Activated CD4-positive, alpha-beta memory T cell treated with anti-CD3 and anti-CD28 coated beads, Interleukin-2, amount 10 ng/mL, durations not matched to agents 7 days and 5 days (primary cell): ENCODE measurements around the gene FUCA1. TPM values are rescaled to one million over a fixed set of nuclear protein-coding genes. Genes with fewer than 3 reads are reported as not detected.
A peak's percentile ranks its signal among the peaks of the same experiment; 100 is the strongest.

Experiments used
- CTCF ChIA-PET: fragments of 350-600 bp; sonication (Branson Sonifier 250); formaldehyde crosslinking; loops from one replicate; lab custom pipeline; 2021; ENCODE audit warnings: antibody characterized with exemption, inconsistent platforms; lab: Charles Lee
- POLR2A ChIA-PET: fragments of 350-600 bp; sonication (Branson Sonifier 250); formaldehyde crosslinking; loops from one replicate; lab custom pipeline; 2021; ENCODE audit warnings: antibody characterized with exemption; lab: Charles Lee
- DNase-seq: peaks from one replicate; pipeline ENCODE4 v3.0.0-alpha.2; 2020
- H3K27ac Mint-ChIP-seq: one replicate; pipeline ENCODE4 v1.8.0; 2021; ENCODE audit warnings: mild to moderate bottlenecking, mixed read lengths
- H3K27me3 Mint-ChIP-seq: one replicate; pipeline ENCODE4 v1.8.0; 2021; ENCODE audit warnings: mixed read lengths
- H3K36me3 Mint-ChIP-seq: one replicate; pipeline ENCODE4 v1.8.0; 2021; ENCODE audit warnings: low read depth, mixed read lengths
- H3K4me1 Mint-ChIP-seq: one replicate; pipeline ENCODE4 v1.8.0; 2021; ENCODE audit warnings: mixed read lengths
- H3K4me3 Mint-ChIP-seq: one replicate; pipeline ENCODE4 v1.8.0; 2021; ENCODE audit warnings: mild to moderate bottlenecking, mixed read lengths
- H3K9me3 Mint-ChIP-seq: one replicate; pipeline ENCODE4 v1.8.0; 2021; ENCODE audit warnings: mixed read lengths
- total RNA-seq, 2 experiments: library from RNA; stranded (reverse); gene quantifications; one replicate each; pipeline ENCODE4 v1.2.3, GENCODE V29; 2021

FUCA1 gene
- total RNA-seq, 2 experiments from 2014 or later: 5.6 to 6.3 TPM

GRCh38 chr1:23885222-23885621 lies 17.1 kb upstream of the FUCA1 start:
- H3K27me3 Mint-ChIP-seq: peaks cover 4% of the 10 kb centered on the region
- no peak overlapping the region for H3K27ac Mint-ChIP-seq
- no peaks in the 10 kb centered on the region for H3K4me1 Mint-ChIP-seq
- no peak for DNase-seq
- no peaks in the 10 kb centered on the region for H3K9me3 Mint-ChIP-seq
- no peak overlapping the region for H3K4me3 Mint-ChIP-seq
- ChIA-PET POLR2A (interaction anchor here (0.6 kb wide), 1 partner anchor 20 kb away, joined by 3 read pairs; no protein-coding TSS in a partner anchor), CTCF (no interaction called here)
- H3K36me3 Mint-ChIP-seq: no peaks in the 10 kb centered on the region

DNA sequence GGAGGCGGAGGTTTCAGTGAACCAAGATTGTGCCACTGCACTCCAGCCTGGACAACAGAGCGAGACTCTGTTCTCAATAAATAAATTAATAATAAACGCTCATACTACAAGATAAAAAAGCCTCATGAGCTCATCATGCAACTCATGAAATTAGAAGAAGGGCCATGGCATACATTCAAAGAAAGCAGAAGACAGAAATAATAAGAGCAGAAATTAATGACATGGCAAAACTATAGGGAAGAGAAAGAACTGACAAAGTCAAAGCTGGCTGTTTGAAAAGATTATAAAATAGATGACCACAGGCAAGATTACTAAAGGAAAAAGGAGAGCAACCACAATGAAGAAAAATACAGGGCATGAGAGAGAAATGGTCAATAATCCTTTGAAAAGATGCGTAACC lies 14.7 kb upstream of the FUCA1 start:
- CTCF ChIA-PET: no interaction called here
- DNase-seq: no peak

DNA sequence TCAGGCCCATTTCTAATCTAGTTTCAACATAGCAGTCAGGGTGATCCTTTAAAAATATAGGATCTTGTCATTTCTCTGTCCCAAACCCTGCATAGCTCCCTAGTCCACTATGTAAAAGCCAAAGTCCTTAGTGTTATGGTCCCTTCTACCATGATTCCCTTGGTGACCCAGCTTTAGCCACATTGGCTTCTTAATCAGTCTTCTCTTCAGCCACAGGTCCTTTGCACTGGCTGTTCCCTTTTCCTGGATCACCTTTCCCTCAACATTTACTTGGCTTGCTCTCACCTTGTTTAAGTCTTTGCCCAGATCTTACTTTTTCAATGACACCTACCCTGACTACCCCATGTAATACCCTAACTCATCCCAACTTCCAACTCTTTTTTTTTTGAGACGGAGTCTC lies 11.7 kb upstream of the FUCA1 start:
- H3K4me1 Mint-ChIP-seq: no peaks in the 10 kb centered on the region
- H3K27ac Mint-ChIP-seq: no peak overlapping the region
- ChIA-PET POLR2A (interaction anchor here (0.6 kb wide), 1 partner anchor 17 kb away, joined by 3 read pairs; no protein-coding TSS in a partner anchor), CTCF (no interaction called here)
- peaks cover 18% of the 10 kb centered on the region for H3K36me3 Mint-ChIP-seq
- no peak overlapping the region for H3K4me3 Mint-ChIP-seq
- H3K9me3 Mint-ChIP-seq: peaks cover 22% of the 10 kb centered on the region
- no peak for DNase-seq
- H3K27me3 Mint-ChIP-seq: peaks cover 7% of the 10 kb centered on the region

More for the DNA sequence above, 14.7 kb upstream of the FUCA1 start:
- Mint-ChIP-seq H3K4me1 (no peaks in the 10 kb centered on the region), H3K36me3 (peaks cover 8% of the 10 kb centered on the region), H3K4me3 (no peak overlapping the region), H3K27ac (no peak overlapping the region), H3K9me3 (peaks cover 14% of the 10 kb centered on the region), H3K27me3 (peaks cover 4% of the 10 kb centered on the region)
- POLR2A ChIA-PET: no interaction called here

DNA sequence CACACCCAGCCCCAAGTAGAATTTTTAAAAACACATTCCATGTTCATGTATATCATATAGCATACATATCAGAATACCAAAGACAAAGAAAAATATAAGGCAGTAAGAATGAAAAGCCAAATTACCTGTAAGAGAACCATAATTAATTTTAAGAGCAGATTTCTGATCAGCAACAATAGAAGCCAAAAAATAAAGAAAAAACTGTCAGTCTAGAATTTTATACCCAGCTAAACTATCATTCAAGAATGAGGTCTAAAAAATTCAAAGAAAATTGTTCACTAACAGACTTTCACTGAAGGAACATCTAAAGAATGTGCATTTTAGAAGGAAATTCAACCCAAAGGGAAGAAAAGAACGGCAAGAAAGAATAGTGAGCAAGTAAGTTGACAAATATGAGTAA lies 10.6 kb upstream of the FUCA1 start:
- CTCF ChIA-PET: interaction anchor here (1.5 kb wide), 1 partner anchor 68 kb away, joined by 5 read pairs; no protein-coding TSS in a partner anchor
- Mint-ChIP-seq H3K27me3 (peaks cover 10% of the 10 kb centered on the region), H3K4me1 (no peaks in the 10 kb centered on the region), H3K4me3 (no peak overlapping the region), H3K36me3 (peaks cover 18% of the 10 kb centered on the region), H3K27ac (no peak overlapping the region), H3K9me3 (peaks cover 22% of the 10 kb centered on the region)
- DNase-seq: no peak
- POLR2A ChIA-PET: no interaction called here

- Mint-ChIP-seq H3K36me3 (peaks cover 18% of the 10 kb centered on the region), H3K4me1 (no peaks in the 10 kb centered on the region), H3K27me3 (peaks cover 6% of the 10 kb centered on the region), H3K4me3 (no peak overlapping the region), H3K27ac (no peak overlapping the region), H3K9me3 (peaks cover 22% of the 10 kb centered on the region)
- ChIA-PET CTCF (interaction anchor here (0.5 kb wide), 1 partner anchor 55 kb away, joined by 3 read pairs; no protein-coding TSS in a partner anchor), POLR2A (no interaction called here)
- no peak for DNase-seq
Observed at GRCh38 chr1:23875382-23875781, 7.3 kb upstream of the FUCA1 start.

DNA sequence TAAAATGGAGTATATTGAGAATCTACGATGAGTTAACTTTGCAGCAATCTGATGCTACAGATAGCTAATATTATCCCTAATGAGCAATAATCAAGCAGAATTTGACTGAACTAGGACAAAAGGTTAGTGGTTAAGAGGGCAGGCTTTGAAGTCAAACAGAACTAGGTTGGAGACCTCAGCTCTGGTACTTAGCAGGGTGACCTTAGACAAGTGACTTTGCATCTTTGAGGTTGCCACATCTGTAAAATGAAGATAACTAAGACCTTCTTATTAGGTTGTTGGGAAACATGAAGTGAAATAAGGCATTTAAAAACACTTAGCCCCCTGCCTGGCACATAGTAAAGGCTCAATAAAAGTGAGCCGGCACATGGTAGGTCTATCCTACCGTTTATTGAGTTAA lies 4.3 kb upstream of the FUCA1 start:
- H3K27me3 Mint-ChIP-seq: peaks cover 11% of the 10 kb centered on the region

GRCh38 chr1:23869051-23869450 lies 961 bp upstream of the FUCA1 start:
- H3K4me1 Mint-ChIP-seq: peaks cover 18% of the 10 kb centered on the region
- H3K4me3 Mint-ChIP-seq: no peak overlapping the region
- peaks cover 5% of the 10 kb centered on the region for H3K27me3 Mint-ChIP-seq
- POLR2A ChIA-PET: no interaction called here
- H3K27ac Mint-ChIP-seq: no peak overlapping the region
- H3K9me3 Mint-ChIP-seq: no peaks in the 10 kb centered on the region
- CTCF ChIA-PET: interaction anchor here (0.6 to 2.1 kb wide), 7 partner anchors 30 to 846 kb away, joined by 3 to 23 read pairs (median 4); no protein-coding TSS in a partner anchor
- H3K36me3 Mint-ChIP-seq: peaks cover 5% of the 10 kb centered on the region
- DNase-seq: no peak

More for the DNA sequence above, 4.3 kb upstream of the FUCA1 start:
- Mint-ChIP-seq H3K9me3 (peaks cover 7% of the 10 kb centered on the region), H3K4me1 (peaks cover 10% of the 10 kb centered on the region), H3K4me3 (no peak overlapping the region), H3K27ac (no peak overlapping the region), H3K36me3 (peaks cover 8% of the 10 kb centered on the region)
- no peak for DNase-seq
- ChIA-PET POLR2A (no interaction called here), CTCF (no interaction called here)

- peak overlapping the region; percentile 78 for H3K4me3 Mint-ChIP-seq
- H3K27me3 Mint-ChIP-seq: peaks cover 5% of the 10 kb centered on the region
- DNase-seq: no peak
- peaks cover 5% of the 10 kb centered on the region for H3K36me3 Mint-ChIP-seq
- CTCF ChIA-PET: interaction anchor here (0.6 to 2.1 kb wide), 6 partner anchors 30 to 169 kb away, joined by 3 to 23 read pairs (median 4); no protein-coding TSS in a partner anchor
- H3K4me1 Mint-ChIP-seq: peaks cover 18% of the 10 kb centered on the region
- peak overlapping the region; percentile 11 for H3K27ac Mint-ChIP-seq
- no peaks in the 10 kb centered on the region for H3K9me3 Mint-ChIP-seq
- POLR2A ChIA-PET: interaction anchor here (0.8 to 1.3 kb wide), 2 partner anchors 58 to 89 kb away, joined by 3 to 4 read pairs; no protein-coding TSS in a partner anchor
Observed at GRCh38 chr1:23868557-23869016, 497 bp upstream of the FUCA1 start.

DNA sequence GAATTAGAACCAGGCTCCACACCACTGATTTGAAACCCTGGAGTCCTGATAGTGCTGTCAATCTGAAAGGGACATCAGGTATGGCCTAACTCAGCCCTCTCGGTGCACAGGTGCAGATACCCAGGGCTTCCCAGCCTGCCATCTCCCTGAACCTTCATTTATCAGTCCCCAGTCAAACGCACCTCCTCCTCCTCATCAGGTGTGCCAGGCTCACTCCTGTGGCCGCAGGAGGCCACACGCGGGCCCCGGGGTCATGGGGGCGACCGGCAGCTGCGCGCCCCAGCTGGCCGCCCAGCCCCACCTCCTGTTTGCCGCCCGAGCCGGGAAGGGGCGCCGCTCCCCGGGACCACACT lies 572 bp downstream of the FUCA1 start:
- H3K4me3 Mint-ChIP-seq: peak overlapping the region; percentile 78
- CTCF ChIA-PET: interaction anchor here (0.8 to 2.1 kb wide), 2 partner anchors 57 to 60 kb away, joined by 3 to 23 read pairs; no protein-coding TSS in a partner anchor
- H3K36me3 Mint-ChIP-seq: peaks cover 5% of the 10 kb centered on the region
- H3K9me3 Mint-ChIP-seq: no peaks in the 10 kb centered on the region
- no peak for DNase-seq
- H3K4me1 Mint-ChIP-seq: peaks cover 18% of the 10 kb centered on the region
- POLR2A ChIA-PET: interaction anchor here (1.0 to 1.3 kb wide), 2 partner anchors 43 to 57 kb away, joined by 4 read pairs; partner anchors contain the start of gene HMGCL
- H3K27me3 Mint-ChIP-seq: peaks cover 5% of the 10 kb centered on the region
- H3K27ac Mint-ChIP-seq: no peak overlapping the region

DNA sequence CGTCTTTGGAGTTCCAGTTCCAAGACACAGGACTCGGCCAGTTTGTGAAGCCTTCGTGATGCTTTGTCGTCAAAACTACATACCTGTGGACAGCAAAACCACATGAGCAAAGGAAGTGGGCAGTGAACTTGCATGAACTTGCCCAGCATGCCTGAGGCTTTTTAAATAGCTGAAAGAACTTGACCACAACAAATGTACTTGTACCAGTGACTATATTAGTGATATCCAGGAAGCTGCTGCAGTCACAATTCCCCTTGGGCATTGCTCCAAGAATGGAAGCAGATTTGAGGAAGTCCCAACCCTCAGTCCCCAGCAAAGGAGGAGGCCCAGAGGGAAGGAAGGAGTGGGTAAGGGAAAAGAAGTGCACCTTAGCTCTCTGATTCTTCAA lies 2.6 kb downstream of the FUCA1 start:
- Mint-ChIP-seq H3K36me3 (peaks cover 5% of the 10 kb centered on the region), H3K27me3 (peaks cover 5% of the 10 kb centered on the region), H3K4me1 (peaks cover 18% of the 10 kb centered on the region), H3K4me3 (no peak overlapping the region), H3K27ac (no peak overlapping the region), H3K9me3 (no peaks in the 10 kb centered on the region)
- ChIA-PET CTCF (interaction anchor here (1.3 kb wide), 1 partner anchor 56 kb away, joined by 3 read pairs; no protein-coding TSS in a partner anchor), POLR2A (no interaction called here)
- no peak for DNase-seq

- Mint-ChIP-seq H3K4me1 (peaks cover 18% of the 10 kb centered on the region), H3K4me3 (no peak overlapping the region), H3K36me3 (peaks cover 5% of the 10 kb centered on the region), H3K9me3 (no peaks in the 10 kb centered on the region), H3K27ac (no peak overlapping the region), H3K27me3 (peaks cover 5% of the 10 kb centered on the region)
- ChIA-PET POLR2A (no interaction called here), CTCF (interaction anchor here (1.3 kb wide), 1 partner anchor 55 kb away, joined by 3 read pairs; no protein-coding TSS in a partner anchor)
- no peak for DNase-seq
Observed at GRCh38 chr1:23864801-23865542, 3.1 kb downstream of the FUCA1 start.

DNA sequence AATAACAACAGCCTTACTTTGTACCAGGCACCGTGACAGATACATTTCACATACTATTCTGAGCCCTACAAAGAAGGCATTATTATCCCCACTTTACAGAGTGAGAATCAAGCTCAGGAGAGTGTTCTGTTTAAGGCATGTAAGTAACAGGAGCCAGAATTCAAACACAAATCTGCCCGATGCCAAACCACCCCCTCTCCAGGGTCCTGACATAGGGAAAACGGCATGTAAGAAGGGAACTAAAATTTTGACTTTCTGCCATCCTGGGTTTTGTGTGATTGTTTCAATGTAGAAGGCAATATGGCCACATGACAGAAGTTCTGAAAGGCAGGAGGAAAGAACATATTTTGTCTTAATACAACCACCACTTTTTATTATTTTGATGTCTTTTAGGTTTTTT lies 5.5 kb downstream of the FUCA1 start:
- Mint-ChIP-seq H3K27me3 (no peaks in the 10 kb centered on the region), H3K4me3 (no peak overlapping the region), H3K9me3 (no peaks in the 10 kb centered on the region), H3K27ac (no peak overlapping the region), H3K36me3 (peaks cover 5% of the 10 kb centered on the region), H3K4me1 (peaks cover 9% of the 10 kb centered on the region)
- ChIA-PET POLR2A (interaction anchor here (0.6 kb wide), 1 partner anchor 17 kb away, joined by 3 read pairs; no protein-coding TSS in a partner anchor), CTCF (interaction anchor here (1.3 to 1.8 kb wide), 2 partner anchors 54 to 85 kb away, joined by 3 read pairs; no protein-coding TSS in a partner anchor)
- no peak for DNase-seq

DNA sequence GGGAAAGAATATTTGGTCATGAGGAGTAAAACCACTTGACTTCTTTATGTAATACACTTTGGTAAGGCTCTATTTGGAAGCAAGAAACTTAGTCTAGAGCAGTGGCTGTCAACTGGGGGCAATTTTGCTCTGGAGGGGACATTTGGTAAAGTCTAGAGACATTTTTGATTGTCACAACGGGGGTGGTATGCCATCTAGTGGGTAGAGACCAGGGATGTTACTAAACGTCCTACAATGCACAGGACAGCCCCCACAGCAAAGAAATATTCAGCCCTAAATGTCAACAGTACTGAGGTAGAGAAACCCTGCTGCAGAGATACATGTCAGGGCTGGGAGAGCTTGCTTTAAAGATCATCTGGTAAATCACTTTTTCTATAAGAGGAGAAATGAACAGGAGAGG lies 13.5 kb downstream of the FUCA1 start:
- ChIA-PET CTCF (interaction anchor here (0.7 to 3.0 kb wide), 4 partner anchors 44 to 189 kb away, joined by 3 to 18 read pairs (median 8); no protein-coding TSS in a partner anchor), POLR2A (interaction anchor here (1.0 kb wide), 1 partner anchor 29 kb away, joined by 4 read pairs; the partner anchor contains the start of gene HMGCL)
- no peak for DNase-seq
- H3K27me3 Mint-ChIP-seq: no peaks in the 10 kb centered on the region
- no peak overlapping the region for H3K27ac Mint-ChIP-seq
- H3K9me3 Mint-ChIP-seq: no peaks in the 10 kb centered on the region
- H3K4me3 Mint-ChIP-seq: no peak overlapping the region
- peaks cover 7% of the 10 kb centered on the region for H3K4me1 Mint-ChIP-seq
- H3K36me3 Mint-ChIP-seq: no peaks in the 10 kb centered on the region
